Sigmoid colon (tissue), 4 donors: Measurements from ENCODE around the gene TBL1XR1.

Source experiments
- CTCF ChIP-seq, 4 experiments: fragments of 450-650 bp in 3 of 4; fragments of 200-600 bp in 1 of 4; IDR thresholded peaks; one replicate each; pipeline ENCODE4 v1.5.1; 2016 to 2019; ENCODE audit warnings: antibody characterized with exemption in 4 of 4, mild to moderate bottlenecking in 3 of 4, moderate library complexity in 2 of 4
- EP300 ChIP-seq, 4 donors: sonication (generic); formaldehyde crosslinking; IDR thresholded peaks; one replicate each; pipeline ENCODE4 v1.6.1; 2017; ENCODE audit warnings: antibody characterized with exemption in 4 of 4

DNA sequence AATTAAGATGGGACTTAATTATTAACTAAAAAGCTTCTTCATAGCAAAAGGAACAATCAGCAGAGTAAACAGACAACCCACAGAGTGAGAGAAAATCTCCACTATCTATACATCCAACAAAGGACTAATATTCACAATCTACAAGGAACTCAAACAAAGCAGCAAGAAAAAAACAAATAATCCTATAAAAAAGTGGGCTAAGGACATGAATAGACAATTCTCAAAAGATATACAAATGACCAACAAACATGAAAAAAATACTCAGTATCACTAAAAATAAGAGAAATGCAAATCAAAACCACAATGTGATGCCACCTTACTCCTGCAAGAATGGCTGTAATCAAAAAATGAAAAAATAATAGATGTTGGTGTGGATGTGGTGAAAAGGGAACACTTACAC lies 103.3 kb downstream of the TBL1XR1 start:
- TF ChIP-seq CTCF (IDR thresholded peaks at IDR 0.05) (no peak), EP300 (IDR thresholded peaks at IDR 0.05) (no peak)
